Breast epithelium (tissue), 3 donors: ENCODE measurements around the gene KRT36.

ENCODE experiments used
- CTCF ChIP-seq, 3 donors: fragments of 450-650 bp; IDR thresholded peaks; one replicate each; pipeline ENCODE4 v1.5.1; 2016 to 2017; ENCODE audit warnings: antibody characterized with exemption in 3 of 3, mild to moderate bottlenecking in 3 of 3, moderate library complexity in 3 of 3
- POLR2A ChIP-seq: fragments of 450-650 bp; IDR thresholded peaks from one replicate; pipeline ENCODE4 v1.6.1; 2016; ENCODE audit warnings: antibody characterized with exemption, mild to moderate bottlenecking, moderate library complexity

- TF ChIP-seq POLR2A, result no peak
- no peak for TF ChIP-seq CTCF (IDR thresholded peaks at IDR 0.05)
Measured at GRCh38 chr17:41475421-41475820, 14.3 kb downstream of the KRT36 start.
